OCI-LY7 (cell line): ENCODE results near the gene TNS3. TPM values are rescaled to one million over a fixed set of nuclear protein-coding genes. Genes with fewer than 3 reads are reported as not detected.

Source experiments
- BruUV-seq: library from RNA; stranded (reverse); fragments of 400-500 nt; replicated peaks from 2 replicates; lab custom pipeline; 2021; lab: Mats Ljungman, UMichigan
- CTCF ChIA-PET: fragments of 300-600 bp; sonication (Branson Sonifier 250); formaldehyde crosslinking; loops from one replicate; lab custom pipeline; 2022; ENCODE audit warnings: antibody characterized with exemption; ENCODE audit not compliant: unreplicated experiment; lab: Charles Lee
- POLR2A ChIA-PET: fragments of 300-600 bp; sonication (Branson Sonifier 250); formaldehyde crosslinking; loops from one replicate; lab custom pipeline; 2022; ENCODE audit warnings: antibody characterized with exemption; lab: Charles Lee
- DNase-seq: peaks from one replicate; pipeline ENCODE4 v3.0.0-alpha.2; 2015; ENCODE audit warnings: low spot score
- H2AFZ ChIP-seq: fragments of 200-600 bp; sonication (generic), shearing (Covaris generic); 2 replicates; pipeline ENCODE4 v1.6.1; 2014; ENCODE audit warnings: mild to moderate bottlenecking, antibody characterized with exemption, low read length, moderate library complexity
- H3K27ac ChIP-seq: fragments of 200-600 bp; sonication (generic); 2 replicates; pipeline ENCODE4 v1.5.1; 2014; ENCODE audit warnings: mixed run types, low read depth, mild to moderate bottlenecking, moderate library complexity, low read length, inconsistent platforms; ENCODE audit not compliant: poor library complexity, severe bottlenecking
- H3K36me3 ChIP-seq: fragments of 200-600 bp; sonication (generic); 2 replicates; pipeline ENCODE4 v1.6.1; 2014; ENCODE audit warnings: mild to moderate bottlenecking, antibody characterized with exemption, low read length, moderate library complexity, mixed read lengths; ENCODE audit not compliant: insufficient read depth
- H3K4me1 ChIP-seq: fragments of 200-600 bp; sonication (generic); 2 replicates; pipeline ENCODE4 v1.5.1; 2014; ENCODE audit warnings: mild to moderate bottlenecking, low read length; ENCODE audit not compliant: insufficient read depth, poor library complexity, severe bottlenecking
- H3K4me2 ChIP-seq: fragments of 200-600 bp; sonication (generic); 2 replicates; pipeline ENCODE4 v1.6.1; 2014; ENCODE audit warnings: mild to moderate bottlenecking, low read length
- H3K4me3 ChIP-seq: fragments of 200-600 bp; sonication (generic); 2 replicates; pipeline ENCODE4 v1.5.1; 2014; ENCODE audit warnings: mild to moderate bottlenecking, low read depth, low read length; ENCODE audit not compliant: poor library complexity, severe bottlenecking
- H3K79me2 ChIP-seq: fragments of 200-600 bp; sonication (generic); 2 replicates; pipeline ENCODE4 v1.6.1; 2016; ENCODE audit warnings: low read depth, mild to moderate bottlenecking, low read length, moderate library complexity, mixed read lengths; ENCODE audit not compliant: insufficient read depth
- H3K9me2 ChIP-seq: fragments of 200-600 bp; sonication (generic); 2 replicates; pipeline ENCODE4 v1.6.1; 2016; ENCODE audit warnings: mild to moderate bottlenecking, low read length, mixed read lengths; ENCODE audit not compliant: insufficient read depth
- H3K9me3 ChIP-seq: fragments of 200-600 bp; sonication (generic); 2 replicates; pipeline ENCODE4 v1.6.1; 2014; ENCODE audit warnings: mild to moderate bottlenecking, mixed run types, low read length, mixed read lengths
- H4K20me1 ChIP-seq: fragments of 200-600 bp; sonication (generic); 2 replicates; pipeline ENCODE4 v1.6.1; 2014; ENCODE audit warnings: mild to moderate bottlenecking, antibody characterized with exemption, low read length, moderate library complexity, mixed read lengths; ENCODE audit not compliant: insufficient read depth
- EZH2phosphoT487 ChIP-seq: fragments of 200-600 bp; sonication (generic); IDR thresholded peaks from 2 replicates; pipeline ENCODE4 v1.6.1; 2018; ENCODE audit warnings: low read depth, borderline replicate concordance, mild to moderate bottlenecking, mixed run types, antibody characterized with exemption, low read length, moderate library complexity, mixed read lengths
- intact Hi-C: fragments of 100-400 bp; cut with micrococcal nuclease; formaldehyde crosslinking; loops from one replicate; pipeline ENCODE4 v1.10.0; 2022; ENCODE audit not compliant: unreplicated experiment
- total RNA-seq, 2 experiments: library from RNA; depleted of rRNA in 1 of 2; stranded (reverse); fragments of >200 nt in 1 of 2; shearing (Covaris generic) in 1 of 2; gene quantifications; 2 replicates each; pipeline ENCODE4 v1.2.3, GENCODE V29; 2014 to 2022
- TF ChIP-seq, protein P1 (sequence below): fragments of 200-600 bp; sonication (generic); conservative IDR thresholded peaks from 2 replicates; pipeline ENCODE4 v1.5.1; 2014; ENCODE audit warnings: mild to moderate bottlenecking, antibody characterized with exemption, low read length, moderate library complexity, mixed read lengths

Gene TNS3
- total RNA-seq, 2 experiments from 2014 or later: 9.5 to 42.1 TPM

DNA sequence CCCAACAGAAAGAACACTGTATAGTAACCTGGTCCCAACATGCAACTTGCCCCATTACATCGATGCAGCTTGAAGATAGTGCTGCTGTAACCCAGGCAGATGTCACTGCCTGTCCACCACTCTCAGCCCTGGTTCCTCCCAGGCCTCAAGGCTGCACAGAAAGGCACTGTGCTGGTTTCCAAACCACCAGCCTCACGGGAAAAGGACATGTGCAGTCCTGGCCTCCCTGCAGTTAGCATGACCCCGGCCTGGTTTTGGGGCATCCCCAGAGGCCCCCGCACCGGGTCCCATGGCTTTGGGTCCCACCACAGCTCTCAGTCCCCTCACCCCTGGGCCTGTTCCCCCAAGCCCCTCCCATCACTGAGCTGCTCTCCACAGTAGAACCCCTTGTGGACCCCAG lies 214.5 kb downstream of the TNS3 start:
- intact Hi-C loops: no loop called here
- H3K36me3 ChIP-seq: 0 out of 2 replicates have a peak, but pooled peaks cover 5% of the 10 kb centered on the region
- H3K9me3 ChIP-seq: no peaks in the 10 kb centered on the region
- no peak overlapping the region for H3K4me3 ChIP-seq
- BruUV-seq: no TSS peak
- H3K4me1 ChIP-seq: no peaks in the 10 kb centered on the region
- no peak overlapping the region for H3K4me2 ChIP-seq
- no peaks in the 10 kb centered on the region for H4K20me1 ChIP-seq
- ChIA-PET POLR2A (interaction anchor here (0.6 kb wide), 1 partner anchor 65 kb away, joined by 3 read pairs; no protein-coding TSS in a partner anchor), CTCF (no interaction called here)
- H3K27ac ChIP-seq: no peak overlapping the region
- H3K9me2 ChIP-seq: no peaks in the 10 kb centered on the region
- DNase-seq: no peak
- no peak for TF ChIP-seq EZH2phosphoT487
- TF ChIP-seq, protein P1, sequence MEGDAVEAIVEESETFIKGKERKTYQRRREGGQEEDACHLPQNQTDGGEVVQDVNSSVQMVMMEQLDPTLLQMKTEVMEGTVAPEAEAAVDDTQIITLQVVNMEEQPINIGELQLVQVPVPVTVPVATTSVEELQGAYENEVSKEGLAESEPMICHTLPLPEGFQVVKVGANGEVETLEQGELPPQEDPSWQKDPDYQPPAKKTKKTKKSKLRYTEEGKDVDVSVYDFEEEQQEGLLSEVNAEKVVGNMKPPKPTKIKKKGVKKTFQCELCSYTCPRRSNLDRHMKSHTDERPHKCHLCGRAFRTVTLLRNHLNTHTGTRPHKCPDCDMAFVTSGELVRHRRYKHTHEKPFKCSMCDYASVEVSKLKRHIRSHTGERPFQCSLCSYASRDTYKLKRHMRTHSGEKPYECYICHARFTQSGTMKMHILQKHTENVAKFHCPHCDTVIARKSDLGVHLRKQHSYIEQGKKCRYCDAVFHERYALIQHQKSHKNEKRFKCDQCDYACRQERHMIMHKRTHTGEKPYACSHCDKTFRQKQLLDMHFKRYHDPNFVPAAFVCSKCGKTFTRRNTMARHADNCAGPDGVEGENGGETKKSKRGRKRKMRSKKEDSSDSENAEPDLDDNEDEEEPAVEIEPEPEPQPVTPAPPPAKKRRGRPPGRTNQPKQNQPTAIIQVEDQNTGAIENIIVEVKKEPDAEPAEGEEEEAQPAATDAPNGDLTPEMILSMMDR: no peak
- no peak overlapping the region for H2AFZ ChIP-seq
- no peaks in the 10 kb centered on the region for H3K79me2 ChIP-seq

DNA sequence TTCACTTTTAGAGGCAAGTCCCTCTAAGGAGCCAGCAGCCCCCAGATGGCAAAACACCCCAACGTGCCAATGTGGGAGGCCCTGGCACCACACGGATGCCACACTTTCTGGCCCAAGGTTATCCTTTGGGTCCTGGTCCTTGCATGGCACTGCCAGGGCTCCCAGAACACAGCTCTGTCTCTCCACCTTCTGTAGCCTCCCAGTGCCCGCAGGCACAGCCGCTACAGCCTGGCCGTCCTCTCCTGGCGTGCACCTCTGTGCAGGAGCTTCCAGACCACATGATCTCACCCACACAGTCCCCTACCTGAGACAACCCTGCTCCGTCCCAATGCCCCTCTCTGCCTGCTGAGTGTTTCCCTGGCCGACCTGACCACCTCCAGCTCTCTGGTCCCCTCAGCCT lies 215.0 kb downstream of the TNS3 start:
- BruUV-seq: no TSS peak
- CTCF ChIA-PET: no interaction called here
- intact Hi-C loops: no loop called here
- no peaks in the 10 kb centered on the region for H3K4me1 ChIP-seq
- H3K79me2 ChIP-seq: no peaks in the 10 kb centered on the region
- no peak for DNase-seq
- H2AFZ ChIP-seq: no peak overlapping the region
- no peaks in the 10 kb centered on the region for H3K9me2 ChIP-seq
- H4K20me1 ChIP-seq: no peaks in the 10 kb centered on the region
- TF ChIP-seq, protein P1: no peak
- TF ChIP-seq EZH2phosphoT487: no peak
- no peak overlapping the region for H3K27ac ChIP-seq
- H3K4me2 ChIP-seq: no peak overlapping the region
- H3K9me3 ChIP-seq: no peaks in the 10 kb centered on the region
- H3K4me3 ChIP-seq: no peak overlapping the region
- POLR2A ChIA-PET: no interaction called here
- 0 out of 2 replicates have a peak, but pooled peaks cover 5% of the 10 kb centered on the region for H3K36me3 ChIP-seq

DNA sequence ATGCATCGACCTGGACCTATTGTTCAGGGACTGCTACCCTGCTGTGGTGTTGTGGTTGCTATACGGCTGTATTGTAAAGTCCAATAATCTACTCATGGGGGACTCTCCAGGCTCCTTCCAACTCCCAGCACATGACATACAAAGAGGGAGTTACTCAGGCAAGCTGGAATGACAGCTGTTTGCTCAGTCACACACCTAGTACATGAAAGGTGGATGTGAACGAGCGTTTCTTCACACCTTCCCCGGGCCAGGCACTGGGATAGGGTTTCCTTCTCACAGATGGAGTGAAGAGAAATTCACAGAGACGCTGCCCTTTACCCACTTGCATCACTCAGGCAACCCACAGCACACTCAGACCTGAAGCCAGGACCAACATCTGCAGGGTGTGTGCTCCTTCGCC lies 215.7 kb downstream of the TNS3 start:
- CTCF ChIA-PET: no interaction called here
- Histone ChIP-seq H3K79me2 (no peaks in the 10 kb centered on the region), H3K9me3 (no peaks in the 10 kb centered on the region), H3K27ac (no peak overlapping the region), H3K4me2 (no peak overlapping the region), H2AFZ (no peak overlapping the region), H4K20me1 (no peaks in the 10 kb centered on the region), H3K36me3 (0 out of 2 replicates have a peak, but pooled peaks cover 5% of the 10 kb centered on the region), H3K9me2 (no peaks in the 10 kb centered on the region), H3K4me3 (no peak overlapping the region), H3K4me1 (no peaks in the 10 kb centered on the region)
- POLR2A ChIA-PET: no interaction called here
- TF ChIP-seq, protein P1: no peak
- no peak for TF ChIP-seq EZH2phosphoT487
- BruUV-seq: no TSS peak
- intact Hi-C loops: no loop called here
- no peak for DNase-seq
